Activated CD4-positive, alpha-beta T cell treated with anti-CD3 and anti-CD28 coated beads, Interleukin-2, amount 50 U/mL, for 4 hours (primary cell): ENCODE data around the gene UGT8.
A peak's percentile ranks its signal among the peaks of the same experiment; 100 is the strongest.
"Not testable (repeated sequence)": the region's sequence is repeated elsewhere in the genome, so short reads cannot be mapped to it uniquely, and the experiment has no call there.

Experiments used
- DNase-seq, 2 experiments: peaks; one replicate each; pipeline ENCODE4 v3.0.0-alpha.2; 2020

The UGT8 gene

DNA sequence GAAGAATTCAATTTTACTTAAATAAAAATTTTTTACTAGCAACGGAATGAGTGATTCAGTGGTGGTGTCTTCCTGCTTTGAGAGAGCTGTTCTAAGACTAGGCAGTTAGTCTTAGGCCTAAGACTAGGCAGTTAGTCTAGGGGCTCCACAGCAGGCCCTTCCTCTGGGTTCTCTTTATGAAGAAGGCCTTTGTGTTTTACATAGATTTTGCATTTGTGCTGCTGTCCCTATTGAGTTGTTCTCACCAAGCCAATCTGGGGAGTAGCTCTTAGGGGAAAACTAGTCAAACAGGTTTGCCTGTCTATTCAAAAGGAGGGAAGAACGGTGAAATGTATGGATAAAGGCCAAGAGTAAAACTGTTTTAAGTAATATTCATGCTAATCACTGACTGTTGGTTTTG lies 7.6 kb downstream of the UGT8 start:
- DNase-seq: no peak

DNA sequence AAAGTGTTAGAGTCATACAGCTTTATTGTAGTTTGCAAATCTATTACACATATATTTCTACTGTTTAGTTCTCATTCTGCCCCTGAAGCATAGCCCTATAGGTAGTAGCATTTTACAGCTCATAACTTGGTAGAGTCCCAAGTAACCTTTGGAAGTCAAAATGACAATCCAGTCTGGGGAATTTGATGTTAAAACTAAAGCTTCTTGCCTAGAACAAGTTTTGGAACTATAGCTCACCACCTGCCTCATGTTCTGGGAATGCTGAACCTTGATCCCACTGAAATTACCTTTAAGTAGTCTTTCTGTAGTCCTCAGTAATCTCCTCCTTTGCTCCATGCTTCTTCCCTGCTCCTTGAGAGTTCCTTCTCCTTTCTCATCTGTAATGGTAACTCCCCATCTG lies 8.4 kb downstream of the UGT8 start:
- no peak for DNase-seq

DNA sequence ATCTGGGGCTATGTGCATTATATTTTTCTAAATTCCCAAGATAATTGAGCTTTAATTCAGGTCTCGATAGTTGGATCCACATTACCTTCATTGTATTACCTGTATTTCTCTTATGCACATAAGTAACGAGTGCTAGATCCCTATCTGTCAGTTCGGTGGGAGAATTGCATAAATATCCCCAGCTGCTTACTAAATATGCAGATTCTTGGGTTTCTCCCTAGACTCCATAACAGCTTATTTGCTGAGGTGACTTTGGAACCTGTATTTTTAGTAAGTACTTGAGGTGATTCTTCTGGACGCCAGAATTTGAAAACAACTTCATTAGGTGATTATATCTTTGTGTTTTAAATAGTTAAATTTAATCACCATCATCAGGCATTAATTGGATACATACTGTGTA lies 15.0 kb downstream of the UGT8 start:
- no peak for DNase-seq

DNA sequence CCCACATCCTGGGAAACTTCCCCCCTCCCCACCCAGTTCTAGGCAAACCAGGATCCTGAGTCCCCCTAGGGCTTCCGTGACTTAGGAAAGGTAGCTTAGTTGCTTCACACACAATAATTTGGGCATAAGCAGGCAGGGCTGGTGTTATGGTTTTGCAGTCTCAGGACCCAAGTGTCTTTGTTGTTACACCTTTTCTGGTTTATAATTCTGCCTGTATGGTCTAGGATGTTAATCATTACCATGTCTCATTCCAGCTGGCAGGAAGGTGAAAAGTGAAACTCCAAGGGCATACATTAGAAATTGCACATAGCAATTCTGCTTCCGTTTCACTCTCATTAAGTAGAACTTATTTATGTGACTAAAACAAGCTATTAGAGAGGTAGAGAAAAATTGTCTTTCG lies 16.8 kb downstream of the UGT8 start:
- no peak for DNase-seq

DNA sequence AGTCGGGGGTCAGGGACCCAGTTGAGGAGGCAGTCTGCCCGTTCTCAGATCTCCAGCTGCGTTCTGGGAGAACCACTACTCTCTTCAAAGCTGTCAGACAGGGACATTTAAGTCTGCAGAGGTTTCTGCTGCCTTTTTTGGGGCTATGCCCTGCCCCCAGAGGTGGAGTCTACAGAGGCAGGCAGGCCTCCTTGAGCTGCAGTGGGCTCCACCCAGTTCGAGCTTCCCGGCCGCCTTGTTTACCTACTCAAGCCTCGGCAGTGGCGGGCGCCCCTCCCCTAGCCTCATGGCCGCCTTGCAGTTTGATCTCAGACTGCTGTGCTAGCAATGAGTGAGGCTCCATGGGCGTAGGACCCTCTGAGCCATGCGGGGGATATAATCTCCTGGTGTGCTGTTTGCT lies 17.4 kb downstream of the UGT8 start:
- DNase-seq: not testable (repeated sequence)

DNA sequence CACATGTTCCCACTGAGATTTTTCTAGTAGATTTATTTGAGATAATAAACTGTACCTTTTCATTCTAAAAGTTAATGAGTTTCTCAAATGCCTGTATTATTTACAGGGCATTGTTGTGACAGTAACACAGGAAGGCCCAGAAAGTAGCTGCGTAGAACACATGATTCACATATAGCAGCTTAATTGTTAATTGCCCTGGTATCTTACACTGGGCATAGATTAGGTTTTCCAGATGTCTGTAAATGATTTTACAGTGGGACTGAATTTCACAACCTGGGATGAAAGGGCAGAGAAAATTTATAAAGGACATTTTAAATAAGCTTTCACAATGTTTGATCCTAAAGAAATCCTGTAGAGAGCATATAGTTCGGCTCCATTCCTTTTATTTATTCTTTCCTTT lies 27.6 kb downstream of the UGT8 start:
- no peak for DNase-seq

DNA sequence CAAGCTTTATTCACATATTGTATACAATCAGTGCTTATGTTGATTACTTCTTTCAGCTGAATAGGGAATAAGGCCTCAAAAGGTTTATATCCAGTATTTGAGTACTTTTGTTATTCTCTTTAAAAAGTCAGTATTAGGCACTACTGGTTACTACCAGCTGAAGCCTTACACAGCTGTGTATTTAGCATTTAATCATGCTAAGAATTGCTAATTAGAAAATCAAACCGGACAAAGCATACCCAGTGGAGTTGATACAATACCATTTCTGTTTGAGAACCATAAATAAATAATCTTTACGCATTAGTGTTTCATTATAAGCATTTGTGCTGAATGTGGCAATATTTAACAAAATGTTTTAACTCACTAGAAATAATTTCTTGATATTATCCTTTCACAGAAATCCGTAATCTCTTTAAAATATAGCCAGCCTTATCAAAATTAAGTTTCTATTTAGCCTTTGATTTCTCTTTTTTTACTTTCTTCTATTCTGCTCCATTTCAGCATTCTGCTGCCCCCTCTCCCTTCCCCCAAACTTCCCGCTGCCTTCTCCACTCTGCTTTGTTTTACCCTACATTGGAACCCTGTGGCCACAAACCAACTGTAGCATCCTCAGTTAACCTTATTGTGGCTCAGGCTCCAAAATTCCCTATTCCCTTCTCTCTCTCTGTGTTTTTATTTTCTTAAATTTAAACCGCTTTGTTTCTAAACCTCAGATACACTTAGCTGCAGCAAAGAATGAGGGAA lies 37.8 kb downstream of the UGT8 start:
- DNase-seq: no peak

DNA sequence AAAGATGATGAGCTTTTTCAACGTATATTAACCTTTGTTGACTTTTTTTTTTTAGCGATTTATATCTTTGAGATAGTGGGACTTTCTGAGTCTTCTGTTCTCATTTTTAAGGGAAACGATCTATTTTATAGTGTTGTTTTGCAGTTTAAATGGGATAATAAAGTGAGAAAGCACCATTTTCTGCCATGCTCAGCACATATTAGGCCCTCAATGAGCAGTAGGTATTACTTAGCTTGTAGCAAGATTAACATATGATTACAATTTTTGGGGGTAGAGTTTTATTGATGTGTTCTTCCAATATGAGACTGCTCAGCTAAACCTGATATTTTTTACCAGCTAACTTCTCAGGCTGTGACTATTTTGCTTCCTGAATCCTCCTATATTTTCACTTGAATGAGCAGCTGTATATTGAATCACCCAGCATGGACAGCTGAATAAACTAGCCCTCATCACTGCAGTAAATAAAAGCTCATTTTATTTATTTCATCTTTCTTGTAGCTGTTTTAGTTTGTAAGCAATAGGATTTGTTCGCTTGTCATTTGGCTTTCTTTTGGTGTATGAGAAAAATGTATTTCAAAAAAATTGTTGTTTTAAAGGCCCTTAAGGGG lies 43.7 kb downstream of the UGT8 start:
- no peak for DNase-seq

DNA sequence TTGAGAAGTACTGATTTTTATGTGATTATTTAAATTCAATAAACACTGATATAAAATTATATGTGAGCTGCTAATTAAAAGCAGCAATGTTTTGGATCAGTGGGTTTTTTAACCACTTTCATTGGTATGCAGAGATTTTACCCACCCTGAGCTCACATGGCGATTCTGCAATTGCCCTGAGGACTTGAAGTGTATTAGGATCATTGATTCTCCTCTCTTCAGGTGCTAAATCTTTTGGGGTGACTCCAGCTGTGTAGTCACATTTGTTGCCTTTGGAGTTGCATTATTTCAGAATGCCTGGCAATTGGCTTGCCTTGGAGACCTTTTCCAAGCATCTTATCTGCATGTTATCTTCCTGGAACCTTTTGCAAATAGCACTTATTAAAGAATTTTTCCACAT lies 51.3 kb downstream of the UGT8 start:
- no peak for DNase-seq

DNA sequence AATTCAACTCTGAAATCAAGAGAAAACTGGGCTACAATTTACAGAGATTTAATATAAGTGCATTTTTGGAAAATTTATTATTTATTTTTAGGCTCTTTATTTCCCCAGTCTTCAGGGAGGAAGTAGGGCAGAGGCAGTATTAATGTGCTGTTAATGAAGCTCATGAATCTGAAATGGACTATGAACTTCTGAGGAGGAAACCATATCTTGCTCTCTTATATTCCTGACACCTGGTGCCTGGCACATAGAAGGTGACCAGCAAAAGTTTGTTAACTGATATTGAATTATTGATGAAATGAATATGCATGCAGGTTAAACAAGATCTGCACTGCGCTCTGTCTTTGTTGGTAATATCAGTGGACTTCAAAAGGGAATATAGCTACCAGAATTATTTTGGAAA lies 55.1 kb downstream of the UGT8 start:
- no peak for DNase-seq

DNA sequence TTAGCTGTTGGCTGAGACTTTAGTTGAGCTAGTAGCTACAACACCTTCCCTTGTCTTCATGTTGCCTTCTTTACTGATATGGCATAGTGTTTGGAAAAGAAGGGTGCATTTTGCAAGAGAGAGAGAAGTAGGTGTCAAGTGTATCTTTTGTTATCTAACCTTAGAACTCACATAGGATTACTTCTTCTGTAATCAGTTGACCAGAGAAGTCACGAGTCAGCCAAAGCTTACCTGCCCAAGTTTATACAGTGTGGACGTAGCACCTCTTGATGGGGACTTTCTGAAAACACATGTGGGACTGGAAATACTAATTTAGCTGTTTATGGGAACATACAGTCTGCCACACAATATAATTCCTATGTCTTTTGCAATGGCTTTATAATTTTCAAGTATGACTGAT lies 56.0 kb downstream of the UGT8 start:
- DNase-seq: no peak

DNA sequence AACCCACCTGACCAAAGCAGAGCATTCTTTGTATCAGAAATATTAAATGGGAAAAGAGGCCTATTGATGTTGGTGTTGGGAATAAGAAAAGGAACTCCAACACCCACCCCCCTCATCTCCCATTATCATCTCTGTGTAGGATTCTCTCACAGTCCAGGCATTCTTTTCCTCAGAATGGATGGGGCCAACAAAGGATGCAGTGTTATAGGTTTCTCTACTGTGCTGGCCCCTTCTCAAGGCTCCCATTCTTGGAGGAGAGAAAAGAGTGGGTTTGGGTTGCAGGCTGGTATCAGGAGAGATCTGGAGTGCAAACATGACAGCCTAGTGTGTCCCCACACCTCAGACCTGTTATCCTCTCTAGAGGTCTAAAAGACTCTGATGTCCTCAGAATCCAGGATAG lies 59.6 kb downstream of the UGT8 start:
- no peak for DNase-seq

DNA sequence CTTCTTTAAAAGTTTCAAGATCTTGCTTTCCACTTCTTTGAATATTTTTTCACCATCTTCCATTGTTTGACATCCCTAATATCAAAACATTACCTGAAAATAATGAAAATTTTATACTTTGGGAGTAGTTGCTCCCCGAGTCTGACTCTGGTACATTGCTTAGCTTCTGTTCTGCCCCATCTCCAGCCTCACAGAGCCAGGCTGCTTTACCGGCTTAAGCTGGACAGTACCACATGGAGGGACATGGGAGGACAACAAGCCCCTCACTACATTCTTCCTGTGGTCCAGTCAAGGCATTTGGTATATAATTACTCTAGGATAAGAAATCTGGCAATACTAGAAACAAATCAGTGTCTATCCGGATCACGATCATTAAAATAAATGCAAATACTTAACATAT lies 60.2 kb downstream of the UGT8 start:
- DNase-seq: no peak

DNA sequence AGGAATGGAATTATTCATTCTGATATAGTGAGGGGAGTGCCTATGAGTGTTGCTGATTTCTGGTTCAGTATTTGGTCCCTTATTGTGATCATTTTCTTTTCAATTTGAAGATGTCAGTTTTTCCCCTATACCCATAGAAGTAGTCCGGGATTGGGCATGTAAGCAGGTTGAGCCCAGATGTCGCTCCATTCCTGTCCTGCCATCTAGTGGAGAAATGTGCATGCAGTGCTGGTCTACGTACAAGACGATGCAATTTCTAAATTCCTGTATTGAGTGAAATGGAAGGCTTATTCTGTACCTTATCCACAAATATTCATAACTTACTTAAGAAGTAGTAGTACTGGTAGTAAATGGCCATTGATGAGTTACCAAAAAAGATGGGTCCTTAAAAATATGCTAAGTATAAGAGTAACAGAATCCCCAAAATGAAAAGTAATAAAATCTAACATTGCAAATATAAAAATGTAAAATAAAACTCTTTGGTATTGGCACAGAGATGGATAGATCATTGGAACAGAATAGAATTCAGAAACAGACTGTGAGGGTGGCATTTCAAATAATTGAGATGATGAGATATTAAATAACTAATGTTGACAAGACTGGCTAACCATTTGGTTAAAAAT lies 60.9 kb downstream of the UGT8 start:
- DNase-seq: peak; percentile 3 to 7

DNA sequence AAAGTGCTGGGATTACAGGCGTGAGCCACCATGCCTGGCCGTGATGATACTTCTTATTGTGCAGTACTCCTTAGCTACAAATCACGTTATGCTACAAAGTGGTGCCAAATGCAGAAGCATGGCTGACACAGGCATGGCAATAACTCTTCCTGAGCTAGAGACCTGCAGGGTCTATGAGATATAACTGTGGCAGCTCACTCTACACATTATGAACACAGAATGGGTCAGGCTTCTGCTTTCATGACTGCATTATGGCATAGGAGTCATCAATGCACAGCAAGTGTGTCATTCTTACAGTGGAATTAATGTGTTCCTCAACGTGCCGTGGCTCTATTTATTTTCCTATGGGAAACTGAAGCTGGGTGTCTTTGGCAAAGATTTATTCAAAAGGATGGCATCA lies 64.5 kb downstream of the UGT8 start:
- no peak for DNase-seq

DNA sequence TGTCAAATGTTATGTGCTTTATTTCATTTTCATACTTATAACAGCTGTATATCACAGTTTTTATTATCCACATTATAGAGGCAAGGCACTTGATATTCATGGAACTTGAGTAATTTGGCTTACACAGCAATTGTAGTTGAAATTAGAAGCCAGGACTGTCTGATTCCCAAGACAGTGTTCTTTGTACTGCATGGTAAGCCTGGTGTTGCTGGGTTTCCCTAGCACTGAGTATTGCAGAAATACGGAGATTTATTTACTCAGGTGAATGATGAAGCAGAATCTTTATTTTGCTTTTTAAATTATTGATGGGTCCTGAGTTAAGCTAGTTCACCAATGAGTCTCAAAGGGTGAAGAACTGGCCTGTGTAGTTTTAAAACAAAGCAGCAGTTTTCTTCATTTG lies 70.0 kb downstream of the UGT8 start:
- no peak for DNase-seq

DNA sequence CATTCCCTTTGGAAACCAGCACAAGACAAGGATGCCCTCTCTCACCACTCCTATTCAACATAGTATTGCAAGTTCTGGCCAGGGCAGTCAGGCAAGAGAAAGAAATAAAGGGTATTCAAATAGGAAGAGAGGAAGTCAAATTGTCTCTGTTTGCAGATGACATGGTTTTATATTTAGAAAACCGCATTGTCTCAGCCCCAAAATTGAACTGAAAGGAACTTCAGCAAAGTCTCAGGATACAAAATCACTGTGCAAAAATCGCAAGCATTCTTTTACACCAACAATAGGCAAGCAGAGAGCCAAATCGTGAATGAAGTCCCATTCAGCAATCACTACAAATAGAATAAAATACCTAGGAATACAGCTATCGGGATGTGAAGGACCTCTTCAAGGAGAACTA lies 72.1 kb downstream of the UGT8 start:
- DNase-seq: not testable (repeated sequence)

DNA sequence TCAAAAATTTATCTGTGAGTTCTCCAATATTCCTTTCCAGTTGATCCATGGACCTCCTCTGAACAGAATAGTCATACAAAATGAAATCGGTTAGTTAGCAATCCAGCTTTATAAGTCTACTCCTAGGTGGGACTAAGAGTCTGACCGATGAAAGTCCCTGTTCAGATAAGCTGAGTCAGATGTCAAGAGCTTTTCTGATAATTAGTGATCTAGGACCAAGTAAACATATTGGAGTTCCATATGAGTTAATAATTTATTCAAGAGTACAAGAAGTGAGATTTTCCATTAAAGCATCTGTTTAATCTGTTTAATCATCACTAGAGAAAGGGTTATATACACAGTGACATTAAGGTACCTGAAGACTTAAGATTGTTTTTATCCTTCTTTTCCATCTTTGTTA lies 74.7 kb downstream of the UGT8 start:
- no peak for DNase-seq

DNA sequence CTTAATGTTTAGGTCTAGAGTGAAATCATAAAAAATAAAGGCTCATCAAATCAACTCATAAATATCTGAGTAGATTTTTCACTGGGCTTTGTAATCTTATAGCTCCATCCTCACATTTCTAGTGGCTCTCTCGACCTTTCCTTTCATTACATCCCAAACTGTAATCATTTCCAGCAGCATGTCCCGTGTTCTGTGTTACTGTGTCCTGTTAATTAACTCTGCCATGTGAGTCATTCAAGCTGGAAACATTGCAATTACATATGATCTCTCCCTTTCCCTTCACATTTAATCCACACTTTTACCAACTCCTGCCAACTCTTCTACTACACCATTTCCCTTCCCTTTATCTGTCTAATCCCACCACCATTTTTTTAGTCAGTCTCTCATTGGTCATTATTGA lies 75.5 kb downstream of the UGT8 start:
- no peak for DNase-seq

DNA sequence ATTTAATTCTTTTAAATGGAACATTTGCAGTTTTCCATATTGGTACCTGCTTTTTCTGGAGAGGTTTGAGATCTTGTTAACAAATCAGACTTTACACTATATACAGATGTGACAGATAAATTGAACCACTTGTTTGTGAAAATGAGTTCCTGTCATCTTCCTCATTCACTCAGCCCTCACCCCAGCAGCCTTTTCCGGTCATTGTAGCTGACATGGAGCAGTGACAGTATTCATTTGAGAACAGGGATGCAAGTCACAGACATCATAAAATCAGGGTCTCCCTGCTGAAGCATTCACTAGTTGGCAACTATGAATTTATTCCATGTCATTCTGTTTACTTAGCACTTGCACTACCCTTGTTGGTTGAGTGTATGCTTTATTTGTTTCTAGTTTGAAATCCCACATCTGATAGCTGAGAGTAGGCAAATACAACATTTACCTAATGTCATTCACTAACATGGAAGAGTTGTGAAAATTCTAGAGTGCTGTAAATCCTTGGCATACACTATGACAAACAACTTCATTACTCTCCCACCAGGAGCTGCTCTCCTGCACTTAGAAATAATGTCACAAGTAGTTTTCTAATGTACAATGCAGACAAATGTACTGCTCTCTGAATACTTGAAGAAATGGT lies 78.9 kb downstream of the UGT8 start:
- no peak for DNase-seq

DNA sequence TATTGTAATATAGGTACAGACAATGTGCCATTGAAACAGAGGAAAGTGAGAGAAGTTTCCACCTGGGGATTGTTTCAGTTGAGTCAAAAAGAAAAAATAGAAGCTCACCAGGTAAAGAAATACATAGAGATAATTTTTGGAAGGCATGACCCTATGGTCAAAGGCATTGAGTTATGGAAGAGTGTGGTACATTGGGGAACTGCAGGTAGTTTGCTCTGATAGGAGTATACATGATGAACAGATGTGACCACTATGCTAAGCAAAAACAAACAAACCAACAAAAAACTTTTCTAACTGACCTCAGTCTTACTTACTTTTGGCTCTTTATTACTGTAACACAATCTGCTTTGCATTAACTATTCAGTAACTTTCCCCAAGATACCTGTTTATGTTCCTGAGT lies 85.9 kb downstream of the UGT8 start:
- DNase-seq: no peak

DNA sequence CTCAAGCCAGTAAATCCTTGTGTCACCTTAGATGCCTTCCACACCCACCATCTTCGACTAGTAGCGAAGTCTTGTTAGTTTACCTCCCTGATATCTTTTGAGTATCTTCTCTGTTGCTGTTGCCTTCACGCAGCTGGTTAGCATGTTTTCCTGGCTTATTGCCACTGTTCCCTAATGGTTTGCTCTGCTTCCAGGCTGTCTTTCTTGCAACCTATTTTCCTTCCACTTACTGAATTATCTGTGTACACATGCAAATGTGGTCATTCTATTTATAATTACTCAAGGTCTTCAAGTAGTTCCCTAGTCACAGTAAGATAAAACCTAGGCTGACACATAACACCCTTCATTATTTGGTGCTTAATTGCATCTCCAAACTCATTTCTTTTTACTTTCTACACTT lies 89.5 kb downstream of the UGT8 start:
- DNase-seq: no peak

DNA sequence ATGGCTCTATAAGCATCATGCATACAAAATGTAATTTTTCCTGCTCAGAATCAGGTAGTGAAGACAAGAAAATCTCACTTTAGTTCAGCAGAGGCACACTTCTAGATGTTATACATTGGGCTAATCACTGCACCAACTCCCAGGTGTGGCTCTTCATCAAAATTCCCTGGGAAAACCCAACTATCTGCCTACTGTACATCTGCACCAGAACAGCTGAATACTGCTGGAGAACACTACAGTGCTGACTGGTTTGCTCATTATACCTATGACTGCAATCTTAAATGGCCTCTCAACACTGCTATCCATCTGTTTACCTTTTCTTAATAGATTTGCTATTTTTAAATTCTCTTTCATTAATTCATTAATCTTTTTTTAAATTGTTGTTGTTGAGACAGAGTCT lies 92.0 kb downstream of the UGT8 start:
- DNase-seq: no peak

DNA sequence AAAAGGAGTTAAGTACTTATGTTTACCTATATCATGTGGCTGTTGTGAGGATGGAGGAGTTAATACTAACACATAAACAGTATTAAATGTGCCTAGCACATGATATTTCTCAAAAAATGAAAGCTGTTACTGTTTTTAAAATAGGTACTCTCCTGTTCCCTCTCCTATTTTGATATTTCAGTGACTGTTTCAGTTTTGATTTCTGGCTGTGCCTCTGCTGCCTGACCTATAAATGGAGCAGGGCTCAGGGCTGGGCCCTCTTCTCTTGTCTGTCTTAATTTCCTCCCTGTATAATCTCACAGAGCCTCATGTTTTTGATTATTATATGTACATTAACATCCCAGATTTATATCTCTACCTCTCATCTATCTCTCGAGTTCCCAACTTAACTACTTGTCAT lies 93.3 kb downstream of the UGT8 start:
- no peak for DNase-seq
